Thyroid gland (tissue), 4 donors: ENCODE data around the gene GNMT.

ENCODE experiments used
- CTCF ChIP-seq, 6 experiments: fragments of 200-600 bp in 3 of 6; fragments of 450-650 bp in 3 of 6; sonication (generic) in 3 of 6; IDR thresholded peaks; one replicate each; pipeline ENCODE4 v1.5.1; 2016 to 2019; ENCODE audit warnings: antibody characterized with exemption in 6 of 6, mild to moderate bottlenecking in 2 of 6, inconsistent platforms in 1 of 6, moderate library complexity in 1 of 6
- POLR2A ChIP-seq, 2 donors: fragments of 450-650 bp; IDR thresholded peaks; one replicate each; pipeline ENCODE4 v1.6.1; 2017; ENCODE audit warnings: antibody characterized with exemption in 2 of 2, mild to moderate bottlenecking in 2 of 2, moderate library complexity in 1 of 2

GRCh38 chr6:42968783-42969182 is 8.2 kb downstream of the GNMT start:
- TF ChIP-seq CTCF (IDR thresholded peaks at IDR 0.05) (no peak), POLR2A (IDR thresholded peaks at IDR 0.05) (no peak)
